NB4 (cell line): Measurements from ENCODE around the gene BARX2.
"Not testable (repeated sequence)": the region's sequence is repeated elsewhere in the genome, so short reads cannot be mapped to it uniquely, and the experiment has no call there.

Source experiments
- DNase-seq: peaks from one replicate; pipeline ENCODE4 v3.0.0; 2010; ENCODE audit warnings: low read depth
- H3K4me3 ChIP-seq: one replicate; pipeline ENCODE4 v1.5.1; 2011; ENCODE audit warnings: mild to moderate bottlenecking, low read depth, low read length, moderate library complexity
- CTCF ChIP-seq: IDR thresholded peaks from one replicate; pipeline ENCODE4 v1.5.1; 2012; ENCODE audit warnings: low read depth, low read length
- MAX ChIP-seq: IDR thresholded peaks from 2 replicates; pipeline ENCODE4 v1.6.1; 2011; ENCODE audit warnings: low read depth, low read length
- MYC ChIP-seq: IDR thresholded peaks from 2 replicates; pipeline ENCODE4 v1.6.1; 2011; ENCODE audit warnings: low read depth, low read length
- POLR2A ChIP-seq: IDR thresholded peaks from 2 replicates; pipeline ENCODE4 v1.6.1; 2011; ENCODE audit warnings: mild to moderate bottlenecking; ENCODE audit not compliant: insufficient read length; ENCODE audit errors: extremely low read depth

Gene BARX2

GRCh38 chr11:129375751-129376657, at the start of gene BARX2:
BARX2 (plus strand) TSS chr11:129375848; CDS start chr11:129376036, 188 bp downstream.
- H3K4me3 ChIP-seq: no peak within 1 kb of the TSS
- DNase-seq: no peak
- no peak for TF ChIP-seq MYC
- no peak for TF ChIP-seq MAX
- no peak for TF ChIP-seq CTCF
- TF ChIP-seq POLR2A: no peak

- no peak overlapping the region for H3K4me3 ChIP-seq
- DNase-seq: no peak
- TF ChIP-seq MAX (no peak), MYC (no peak), CTCF (no peak), POLR2A (no peak)
These were observed 48.7 kb upstream of the BARX2 start for GRCh38 chr11:129326921-129327320.

GRCh38 chr11:129327708-129328107, 47.9 kb upstream of the BARX2 start:
- not testable (repeated sequence) for H3K4me3 ChIP-seq, DNase-seq

- DNase-seq: no peak
- TF ChIP-seq POLR2A (no peak), MAX (no peak), CTCF (no peak)
- H3K4me3 ChIP-seq: no peak overlapping the region
These were observed 46.9 kb upstream of the BARX2 start for GRCh38 chr11:129328756-129329155.

- TF ChIP-seq MAX: no peak
- TF ChIP-seq POLR2A: no peak
- no peak for TF ChIP-seq CTCF
- no peak for TF ChIP-seq MYC
These were observed 44.4 kb upstream of the BARX2 start for GRCh38 chr11:129331217-129331616.

GRCh38 chr11:129331871-129332274, 43.8 kb upstream of the BARX2 start:
- H3K4me3 ChIP-seq: no peak overlapping the region
- DNase-seq: peak; percentile 76
- TF ChIP-seq POLR2A (no peak), MYC (no peak), CTCF (peak; percentile 91), MAX (no peak; the same call in 1 of the 2 replicates)

More at GRCh38 chr11:129331217-129331616, 44.4 kb upstream of the BARX2 start:
- no peak for DNase-seq
- no peak overlapping the region for H3K4me3 ChIP-seq
